PC-9 (cell line): ENCODE measurements around the gene COX4I1. TPM values are rescaled to one million over a fixed set of nuclear protein-coding genes. Genes with fewer than 3 reads are reported as not detected.

ENCODE experiments used
- BruUV-seq: library from RNA; stranded (reverse); fragments of 400-500 nt; replicated peaks from 2 replicates; lab custom pipeline; 2021; lab: Mats Ljungman, UMichigan
- CTCF ChIA-PET: fragments of 300-600 bp; sonication (Branson Sonifier 250); formaldehyde crosslinking; loops from one replicate; lab custom pipeline; 2022; ENCODE audit warnings: antibody characterized with exemption; lab: Charles Lee
- POLR2A ChIA-PET: fragments of 300-600 bp; sonication (Branson Sonifier 250); formaldehyde crosslinking; loops from one replicate; lab custom pipeline; 2022; ENCODE audit warnings: antibody characterized with exemption; ENCODE audit not compliant: unreplicated experiment; lab: Charles Lee
- DNase-seq, 2 experiments: peaks; one replicate each; pipeline versions ENCODE4 v3.0.0 to v3.0.0-alpha.2; 2015 to 2022; ENCODE audit warnings: mixed read lengths in 1 of 2
- H2AFZ ChIP-seq: fragments of 200-600 bp; sonication (generic); 2 replicates; pipeline ENCODE4 v1.8.1; 2017; ENCODE audit warnings: antibody characterized with exemption
- H3F3A ChIP-seq: fragments of 200-600 bp; sonication (generic); 2 replicates; pipeline ENCODE4 v1.8.1; 2017; ENCODE audit warnings: antibody characterized with exemption, mild to moderate bottlenecking, low read depth; ENCODE audit not compliant: insufficient read depth
- H3K27ac ChIP-seq: fragments of 200-600 bp; sonication (generic); 2 replicates; pipeline ENCODE4 v1.6.1; 2016; ENCODE audit warnings: mixed run types
- H3K27me3 ChIP-seq: fragments of 200-600 bp; sonication (generic); 2 replicates; pipeline ENCODE4 v1.6.1; 2016; ENCODE audit warnings: low read depth, mixed run types; ENCODE audit not compliant: insufficient read depth
- H3K36me3 ChIP-seq: fragments of 200-600 bp; sonication (generic); 2 replicates; pipeline ENCODE4 v1.6.1; 2016; ENCODE audit warnings: low read depth, mixed run types
- H3K4me1 ChIP-seq: fragments of 200-600 bp; sonication (generic); replicated peaks from 2 replicates; pipeline ENCODE4 v1.6.1; 2016; ENCODE audit warnings: mixed run types; ENCODE audit not compliant: insufficient read depth
- H3K4me2 ChIP-seq: fragments of 200-600 bp; sonication (generic); 2 replicates; pipeline ENCODE4 v1.6.1; 2017; ENCODE audit warnings: mixed run types
- H3K4me3 ChIP-seq: fragments of 200-600 bp; sonication (generic); 2 replicates; pipeline ENCODE4 v1.6.1; 2016; ENCODE audit warnings: mixed run types
- H3K79me2 ChIP-seq: fragments of 200-600 bp; sonication (generic); 2 replicates; pipeline ENCODE4 v1.6.1; 2017; ENCODE audit warnings: low read depth, mixed run types
- H3K9me2 ChIP-seq: fragments of 200-600 bp; sonication (generic); 2 replicates; pipeline ENCODE4 v1.8.1; 2017; ENCODE audit warnings: mild to moderate bottlenecking; ENCODE audit not compliant: insufficient read depth
- H3K9me3 ChIP-seq: fragments of 200-600 bp; sonication (generic); 2 replicates; pipeline ENCODE4 v1.8.1; 2016; ENCODE audit warnings: low read depth; ENCODE audit not compliant: insufficient read depth
- H4K20me1 ChIP-seq: fragments of 200-600 bp; sonication (generic); 2 replicates; pipeline ENCODE4 v1.8.1; 2017; ENCODE audit not compliant: insufficient read depth
- CTCF ChIP-seq: fragments of 200-600 bp; sonication (generic); conservative IDR thresholded peaks from 2 replicates; pipeline ENCODE4 v1.6.1; 2017; ENCODE audit warnings: mixed run types, antibody characterized with exemption, mild to moderate bottlenecking, moderate library complexity
- EZH2 ChIP-seq: fragments of 200-600 bp; sonication (generic); IDR thresholded peaks from 2 replicates; pipeline ENCODE4 v1.8.0; 2017; ENCODE audit warnings: antibody characterized with exemption, low read depth
- intact Hi-C: fragments of 100-400 bp; cut with micrococcal nuclease; formaldehyde crosslinking; loops from one replicate; pipeline ENCODE4 v1.10.0; 2022; ENCODE audit not compliant: unreplicated experiment
- total RNA-seq: library from RNA; stranded (reverse); gene quantifications from 2 replicates; pipeline ENCODE4 v1.2.3, GENCODE V29; 2021

COX4I1 gene
- total RNA-seq, 1 experiment from 2014 or later: 468 TPM

- Histone ChIP-seq H2AFZ (no peak overlapping the region), H3K27ac (no peak overlapping the region), H3K27me3 (no peaks in the 10 kb centered on the region), H4K20me1 (peaks cover 46% of the 10 kb centered on the region), H3K36me3 (peaks cover 24% of the 10 kb centered on the region), H3K79me2 (peaks cover 50% of the 10 kb centered on the region), H3K9me3 (no peaks in the 10 kb centered on the region), H3K9me2 (no peaks in the 10 kb centered on the region), H3K4me1 (no peaks in the 10 kb centered on the region), H3K4me3 (no peak overlapping the region), H3K4me2 (no peak overlapping the region), H3F3A (no peaks in the 10 kb centered on the region)
- intact Hi-C loops: no loop called here
- no peak for DNase-seq
- no peak for TF ChIP-seq EZH2
- TF ChIP-seq CTCF: no peak
- ChIA-PET POLR2A (no interaction called here), CTCF (no interaction called here)
- no TSS peak for BruUV-seq
Observed at GRCh38 chr16:85789773-85790172, 9.7 kb upstream of the COX4I1 start.

DNA sequence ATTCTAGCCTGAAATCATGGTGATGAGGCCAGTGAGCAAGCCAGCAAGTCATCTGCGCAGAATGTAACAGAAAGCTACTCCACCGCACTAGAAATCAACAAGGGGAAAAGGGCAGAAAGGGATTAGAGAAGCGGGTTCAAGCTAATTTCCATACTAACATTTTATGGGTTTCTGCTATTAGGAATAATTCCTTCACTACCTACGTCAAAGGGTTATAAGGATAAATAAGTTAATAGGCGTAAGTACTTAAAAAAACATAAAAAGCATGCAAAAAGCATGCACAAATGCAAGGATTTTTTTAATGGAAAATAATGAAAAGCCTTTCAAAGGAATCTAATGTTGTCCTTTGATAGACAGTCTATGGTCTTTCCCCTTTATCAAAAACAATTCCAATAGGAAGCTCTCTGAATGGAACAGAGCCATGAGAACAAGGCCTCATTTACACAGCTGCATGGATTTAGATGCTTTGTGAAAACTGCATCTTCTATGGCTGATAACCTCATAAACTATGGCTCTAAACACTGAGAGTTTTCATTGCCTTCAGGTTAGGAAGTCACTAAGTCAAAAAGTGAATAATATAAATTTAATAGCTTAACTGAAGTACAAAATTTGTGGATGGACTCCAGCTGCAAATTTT, 5.7 kb upstream of the COX4I1 start:
- Histone ChIP-seq H3K79me2 (peaks cover 82% of the 10 kb centered on the region), H3K27me3 (no peaks in the 10 kb centered on the region), H3K4me3 (no peak overlapping the region), H3F3A (no peaks in the 10 kb centered on the region), H4K20me1 (peaks cover 52% of the 10 kb centered on the region), H3K36me3 (peaks cover 9% of the 10 kb centered on the region; the same call in 1 of the 2 replicates), H3K4me1 (peaks cover 8% of the 10 kb centered on the region), H3K9me2 (no peaks in the 10 kb centered on the region), H3K4me2 (no peak overlapping the region), H3K27ac (no peak overlapping the region), H3K9me3 (no peaks in the 10 kb centered on the region), H2AFZ (no peak overlapping the region)
- DNase-seq: no peak
- TF ChIP-seq EZH2 (no peak), CTCF (no peak)
- CTCF ChIA-PET: no interaction called here
- intact Hi-C loops: no loop called here
- no TSS peak for BruUV-seq
- POLR2A ChIA-PET: no interaction called here

- H3K79me2 ChIP-seq: peaks cover 89% of the 10 kb centered on the region
- peaks cover 48% of the 10 kb centered on the region for H4K20me1 ChIP-seq
- H3K9me3 ChIP-seq: no peaks in the 10 kb centered on the region
- no peak overlapping the region for H3K27ac ChIP-seq
- ChIA-PET CTCF (no interaction called here), POLR2A (no interaction called here)
- no peaks in the 10 kb centered on the region for H3K9me2 ChIP-seq
- H3K27me3 ChIP-seq: no peaks in the 10 kb centered on the region
- DNase-seq: no peak
- H3K36me3 ChIP-seq: peaks cover 6% of the 10 kb centered on the region; the same call in 1 of the 2 replicates
- TF ChIP-seq EZH2 (no peak), CTCF (no peak)
- no peak overlapping the region for H3K4me2 ChIP-seq
- no peak overlapping the region for H2AFZ ChIP-seq
- BruUV-seq: no TSS peak
- peaks cover 8% of the 10 kb centered on the region for H3K4me1 ChIP-seq
- no peaks in the 10 kb centered on the region for H3F3A ChIP-seq
- intact Hi-C loops: no loop called here
- no peak overlapping the region for H3K4me3 ChIP-seq
Observed at GRCh38 chr16:85794696-85795095, 4.8 kb upstream of the COX4I1 start.
